HL-60 (cell line): ENCODE results near the gene CFL1.
"Not testable (repeated sequence)": the region's sequence is repeated elsewhere in the genome, so short reads cannot be mapped to it uniquely, and the experiment has no call there.

ENCODE experiments used
- DNase-seq, 2 experiments: peaks; one replicate each; pipeline ENCODE4 v3.0.0-alpha.2; 2010 to 2020; ENCODE audit warnings: low read depth in 1 of 2, low spot score in 1 of 2
- H3K27ac ChIP-seq: fragments of 250-450 bp; sonication (Bioruptor Pico); replicated peaks from 2 replicates; pipeline ENCODE4 v1.5.1; 2020; ENCODE audit warnings: mild to moderate bottlenecking, moderate library complexity
- H3K27me3 ChIP-seq: fragments of 250-450 bp; sonication (Bioruptor Pico); 2 replicates; pipeline ENCODE4 v1.5.1; 2021; ENCODE audit warnings: mild to moderate bottlenecking, moderate library complexity; ENCODE audit not compliant: insufficient read depth, poor library complexity, severe bottlenecking
- H3K4me3 ChIP-seq: replicated peaks from 2 replicates; pipeline ENCODE4 v1.5.1; 2011; ENCODE audit warnings: mild to moderate bottlenecking, control low read depth, low read length; ENCODE audit not compliant: insufficient read depth
- GABPA ChIP-seq: IDR thresholded peaks from 2 replicates; pipeline ENCODE4 v1.6.1; 2012; ENCODE audit warnings: low read depth
- POLR2AphosphoS5 ChIP-seq: IDR thresholded peaks from 2 replicates; pipeline ENCODE4 v1.6.1; 2012; ENCODE audit warnings: low read depth
- SPI1 ChIP-seq: IDR thresholded peaks from 2 replicates; pipeline ENCODE4 v1.6.1; 2012; ENCODE audit warnings: low read depth, mild to moderate bottlenecking, borderline replicate concordance
- TF ChIP-seq, protein P1 (sequence below): IDR thresholded peaks from one replicate; pipeline ENCODE4 v1.5.1; 2011; ENCODE audit warnings: low read length, control low read depth, inconsistent platforms; ENCODE audit not compliant: insufficient read depth
- TF ChIP-seq, protein P2 (sequence below): IDR thresholded peaks from 2 replicates; pipeline ENCODE4 v1.6.1; 2012; ENCODE audit warnings: low read depth; ENCODE audit not compliant: insufficient replicate concordance

CFL1 gene

DNA sequence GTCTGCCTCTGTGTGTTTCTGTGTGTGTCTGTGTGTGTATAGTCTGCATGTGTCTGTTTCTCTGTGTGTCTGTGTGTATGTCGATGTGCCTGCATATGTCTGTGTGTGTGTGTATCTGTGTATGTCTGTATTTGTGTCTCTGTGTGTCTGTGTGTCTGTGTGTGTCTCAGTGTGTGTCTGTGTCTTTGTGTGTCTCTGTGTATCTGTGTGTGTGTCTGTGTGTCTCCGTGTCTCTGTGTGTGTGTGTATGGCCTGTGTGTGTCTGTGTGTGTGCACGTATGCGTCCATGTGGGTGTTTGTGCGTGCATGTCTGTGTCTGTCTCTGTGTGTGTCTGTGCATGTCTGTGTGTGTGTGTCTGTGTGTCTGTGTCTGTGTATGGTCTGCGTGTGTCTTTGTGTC is 23.8 kb downstream of the CFL1 start:
- TF ChIP-seq, protein P1, sequence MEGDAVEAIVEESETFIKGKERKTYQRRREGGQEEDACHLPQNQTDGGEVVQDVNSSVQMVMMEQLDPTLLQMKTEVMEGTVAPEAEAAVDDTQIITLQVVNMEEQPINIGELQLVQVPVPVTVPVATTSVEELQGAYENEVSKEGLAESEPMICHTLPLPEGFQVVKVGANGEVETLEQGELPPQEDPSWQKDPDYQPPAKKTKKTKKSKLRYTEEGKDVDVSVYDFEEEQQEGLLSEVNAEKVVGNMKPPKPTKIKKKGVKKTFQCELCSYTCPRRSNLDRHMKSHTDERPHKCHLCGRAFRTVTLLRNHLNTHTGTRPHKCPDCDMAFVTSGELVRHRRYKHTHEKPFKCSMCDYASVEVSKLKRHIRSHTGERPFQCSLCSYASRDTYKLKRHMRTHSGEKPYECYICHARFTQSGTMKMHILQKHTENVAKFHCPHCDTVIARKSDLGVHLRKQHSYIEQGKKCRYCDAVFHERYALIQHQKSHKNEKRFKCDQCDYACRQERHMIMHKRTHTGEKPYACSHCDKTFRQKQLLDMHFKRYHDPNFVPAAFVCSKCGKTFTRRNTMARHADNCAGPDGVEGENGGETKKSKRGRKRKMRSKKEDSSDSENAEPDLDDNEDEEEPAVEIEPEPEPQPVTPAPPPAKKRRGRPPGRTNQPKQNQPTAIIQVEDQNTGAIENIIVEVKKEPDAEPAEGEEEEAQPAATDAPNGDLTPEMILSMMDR: no peak
- TF ChIP-seq GABPA: no peak
- no peak for TF ChIP-seq POLR2AphosphoS5
- TF ChIP-seq SPI1: no peak
- TF ChIP-seq, protein P2, sequence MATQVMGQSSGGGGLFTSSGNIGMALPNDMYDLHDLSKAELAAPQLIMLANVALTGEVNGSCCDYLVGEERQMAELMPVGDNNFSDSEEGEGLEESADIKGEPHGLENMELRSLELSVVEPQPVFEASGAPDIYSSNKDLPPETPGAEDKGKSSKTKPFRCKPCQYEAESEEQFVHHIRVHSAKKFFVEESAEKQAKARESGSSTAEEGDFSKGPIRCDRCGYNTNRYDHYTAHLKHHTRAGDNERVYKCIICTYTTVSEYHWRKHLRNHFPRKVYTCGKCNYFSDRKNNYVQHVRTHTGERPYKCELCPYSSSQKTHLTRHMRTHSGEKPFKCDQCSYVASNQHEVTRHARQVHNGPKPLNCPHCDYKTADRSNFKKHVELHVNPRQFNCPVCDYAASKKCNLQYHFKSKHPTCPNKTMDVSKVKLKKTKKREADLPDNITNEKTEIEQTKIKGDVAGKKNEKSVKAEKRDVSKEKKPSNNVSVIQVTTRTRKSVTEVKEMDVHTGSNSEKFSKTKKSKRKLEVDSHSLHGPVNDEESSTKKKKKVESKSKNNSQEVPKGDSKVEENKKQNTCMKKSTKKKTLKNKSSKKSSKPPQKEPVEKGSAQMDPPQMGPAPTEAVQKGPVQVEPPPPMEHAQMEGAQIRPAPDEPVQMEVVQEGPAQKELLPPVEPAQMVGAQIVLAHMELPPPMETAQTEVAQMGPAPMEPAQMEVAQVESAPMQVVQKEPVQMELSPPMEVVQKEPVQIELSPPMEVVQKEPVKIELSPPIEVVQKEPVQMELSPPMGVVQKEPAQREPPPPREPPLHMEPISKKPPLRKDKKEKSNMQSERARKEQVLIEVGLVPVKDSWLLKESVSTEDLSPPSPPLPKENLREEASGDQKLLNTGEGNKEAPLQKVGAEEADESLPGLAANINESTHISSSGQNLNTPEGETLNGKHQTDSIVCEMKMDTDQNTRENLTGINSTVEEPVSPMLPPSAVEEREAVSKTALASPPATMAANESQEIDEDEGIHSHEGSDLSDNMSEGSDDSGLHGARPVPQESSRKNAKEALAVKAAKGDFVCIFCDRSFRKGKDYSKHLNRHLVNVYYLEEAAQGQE: no peak
- DNase-seq: peak in 1 of 2 experiments; percentile 43
- Histone ChIP-seq H3K4me3 (peak overlapping the region; percentile 60), H3K27ac (peak overlapping the region; percentile 81; the same call in 1 of the 2 replicates), H3K27me3 (no peaks in the 10 kb centered on the region)

DNA sequence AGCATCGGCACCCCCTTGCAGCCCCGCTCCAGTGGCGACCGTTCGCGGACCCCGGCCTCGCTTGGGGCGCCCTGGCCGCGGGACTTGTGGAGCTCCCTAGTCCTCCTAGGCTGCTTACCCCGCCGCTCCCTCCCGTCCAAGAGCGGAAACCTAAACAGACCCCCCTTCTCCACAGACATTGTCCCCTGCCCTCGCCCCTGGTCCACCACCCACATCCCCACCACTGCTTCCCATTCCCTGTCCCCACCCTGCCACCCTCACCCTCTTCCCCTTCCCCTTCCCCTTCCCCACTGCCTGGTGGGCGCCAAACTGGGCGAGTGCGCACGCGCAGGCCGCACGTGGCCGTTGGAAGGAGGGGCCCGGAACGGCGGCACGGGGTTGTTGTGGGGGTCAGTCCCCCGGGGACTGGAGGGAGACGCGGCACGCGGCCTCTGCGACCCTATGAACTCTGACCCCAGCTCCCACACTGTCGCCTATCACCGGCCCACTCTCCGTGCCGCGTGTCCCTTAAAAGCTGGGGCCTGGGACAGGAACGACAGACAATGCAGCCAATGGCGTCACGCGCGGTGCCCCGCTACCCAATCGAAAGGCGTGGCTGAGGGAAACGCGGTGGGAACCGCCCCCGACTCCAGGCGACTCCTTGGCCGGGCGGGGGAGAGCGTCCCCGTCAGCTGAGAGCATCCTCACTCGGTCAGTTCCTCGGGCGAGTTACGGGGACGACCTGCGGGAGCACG is 24.5 kb downstream of the CFL1 start, which contains the start of gene SNX32:
TSS of gene SNX32 (plus strand) at position 667 of the 734 bp plus-strand sequence. CDS start 103 bp downstream, outside the sequence.
- H3K27me3 ChIP-seq: no peaks in the 10 kb centered on the region
- peak; percentile 93 to 96 for DNase-seq

DNA sequence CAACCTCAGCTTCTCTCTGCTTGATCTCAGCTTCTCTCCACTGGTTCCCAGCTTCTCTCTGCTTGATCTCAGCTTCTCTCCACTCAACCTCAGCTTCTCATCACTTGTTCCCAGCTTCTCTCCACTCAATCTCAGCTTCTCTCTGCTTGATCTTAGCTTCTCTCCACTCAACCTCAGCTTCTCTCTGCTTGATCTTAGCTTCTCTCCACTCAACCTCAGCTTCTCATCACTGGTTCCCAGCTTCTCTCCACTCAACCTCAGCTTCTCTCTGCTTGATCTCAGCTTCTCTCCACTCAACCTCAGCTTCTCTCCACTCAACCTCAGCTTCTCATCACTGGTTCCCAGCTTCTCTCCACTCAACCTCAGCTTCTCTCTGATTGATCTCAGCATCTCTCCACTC is 25.7 kb downstream of the CFL1 start:
- not testable (repeated sequence) for H3K4me3 ChIP-seq, DNase-seq, H3K27me3 ChIP-seq, H3K27ac ChIP-seq

More for the DNA sequence above, 24.5 kb downstream of the CFL1 start, which contains the start of gene SNX32:
- Histone ChIP-seq H3K27ac (peak within 1 kb of the TSS; percentile 81), H3K4me3 (peak within 1 kb of the TSS; percentile 60)
- TF ChIP-seq GABPA (no peak), POLR2AphosphoS5 (0 out of 2 replicates have a peak, but pooled peaks have one; percentile 38), SPI1 (no peak; the same call in 1 of the 2 replicates)

DNA sequence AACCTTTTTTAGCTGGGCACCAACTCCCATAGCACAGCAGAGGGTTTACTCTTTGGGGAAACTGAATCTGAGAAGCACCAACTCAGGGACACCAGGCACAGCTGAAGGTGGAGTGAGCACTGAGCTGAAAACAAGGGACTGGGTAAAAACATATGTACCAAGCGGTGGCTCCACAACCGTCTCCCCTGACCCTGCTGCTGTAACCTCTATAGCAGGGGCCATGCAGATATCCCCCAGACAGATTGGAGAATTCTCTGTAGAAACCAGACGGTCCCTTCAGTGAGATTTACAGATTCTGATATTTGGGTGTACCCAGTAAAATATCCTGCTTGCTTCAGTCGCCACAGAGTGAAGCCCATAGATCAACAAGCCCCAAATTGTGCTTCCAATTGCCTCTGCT is 28.5 kb downstream of the CFL1 start:
- H3K27ac ChIP-seq: no peak overlapping the region

More for the DNA sequence above, 28.5 kb downstream of the CFL1 start:
- TF ChIP-seq SPI1: no peak
- TF ChIP-seq, protein P2: no peak
- TF ChIP-seq, protein P1: no peak
- Histone ChIP-seq H3K4me3 (no peak overlapping the region), H3K27me3 (no peaks in the 10 kb centered on the region)
- DNase-seq: no peak
